ENCODE data around the gene ASB15.

Gene ASB15

GRCh38 chr7:123663200-123663599 is 61.6 kb downstream of the ASB15 start:
- DNase-seq (ENCODE audit: low read depth in 2 of 2): no peak

DNA sequence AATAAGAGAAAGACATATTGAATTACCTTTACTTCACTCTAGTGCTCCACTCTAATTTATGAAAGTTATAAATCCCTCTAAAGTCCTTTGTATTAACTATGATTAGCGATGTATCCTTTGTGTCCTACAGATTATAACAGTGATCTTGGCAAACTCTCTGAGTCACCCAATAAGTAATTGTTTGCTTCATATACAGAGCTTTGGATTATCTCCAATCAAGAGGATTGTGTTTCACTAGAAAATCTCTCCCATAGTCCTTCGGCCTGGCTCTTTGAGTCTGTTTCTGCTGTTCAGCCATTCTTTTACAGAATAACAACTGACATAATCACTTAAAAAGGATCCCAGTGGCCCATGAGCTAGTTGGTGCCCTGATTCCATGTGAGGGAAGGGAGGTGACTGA is 63.5 kb downstream of the ASB15 start:
- DNase-seq (ENCODE audit: low read depth in 2 of 2): no peak

DNA sequence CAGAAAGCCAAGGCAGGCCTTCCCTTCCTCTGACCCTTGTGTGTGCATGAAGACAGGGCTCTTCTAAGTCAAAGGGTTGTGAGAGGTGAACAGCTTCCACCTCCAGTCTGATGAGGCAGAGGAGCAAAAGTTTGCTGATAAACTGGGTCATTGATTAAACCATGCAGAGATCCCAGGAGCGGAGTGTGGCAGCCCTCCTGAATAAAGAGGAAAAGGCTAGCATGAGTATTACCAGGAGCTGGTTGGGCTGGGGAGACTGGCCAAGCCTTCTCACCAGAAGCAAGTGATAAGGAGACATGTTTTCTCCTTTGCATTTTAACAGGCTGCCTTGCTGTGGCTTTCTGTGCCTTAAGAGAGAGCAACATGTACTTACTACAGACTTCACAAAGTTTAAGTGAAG is 64.3 kb downstream of the ASB15 start:
- DNase-seq (ENCODE audit: low read depth in 2 of 2): no peak

- no peak for DNase-seq (ENCODE audit: low read depth in 2 of 2)
These were observed 64.9 kb downstream of the ASB15 start for GRCh38 chr7:123666492-123666891.

GRCh38 chr7:123669485-123669884 is 67.9 kb downstream of the ASB15 start:
- DNase-seq (ENCODE audit: low read depth in 2 of 2): no peak

DNA sequence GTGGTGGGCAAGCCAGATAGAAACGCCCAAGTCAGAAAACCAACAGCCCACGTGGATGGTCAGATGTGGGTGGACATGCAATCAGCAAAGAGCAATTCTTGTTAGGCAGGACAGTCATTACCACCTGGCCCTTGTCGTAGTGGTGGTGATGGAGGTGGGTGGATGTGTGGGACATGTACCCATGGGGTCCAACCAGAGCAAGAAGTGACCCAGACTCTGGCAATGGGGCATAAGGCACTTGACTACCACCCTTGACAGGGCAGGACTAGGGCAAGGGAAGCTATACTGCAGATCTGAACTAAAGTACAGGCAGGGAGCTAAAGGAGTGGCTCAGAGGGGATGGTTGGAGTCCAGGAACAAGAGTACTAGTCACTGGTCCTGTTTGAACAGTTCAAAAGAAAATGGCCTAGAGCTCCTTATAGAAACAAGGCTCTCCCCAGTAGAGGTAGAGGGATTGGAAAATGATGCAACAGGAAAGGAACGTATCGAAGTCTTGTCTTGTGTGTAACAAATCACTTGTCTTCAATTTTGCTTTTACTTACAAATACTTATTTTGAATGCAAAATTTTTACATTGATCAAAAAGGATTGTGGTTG is 71.6 kb downstream of the ASB15 start:
- no peak for DNase-seq (ENCODE audit: low read depth in 2 of 2)

GRCh38 chr7:123673752-123674398 is 72.3 kb downstream of the ASB15 start:
- DNase-seq (ENCODE audit: low read depth in 2 of 2): no peak

DNA sequence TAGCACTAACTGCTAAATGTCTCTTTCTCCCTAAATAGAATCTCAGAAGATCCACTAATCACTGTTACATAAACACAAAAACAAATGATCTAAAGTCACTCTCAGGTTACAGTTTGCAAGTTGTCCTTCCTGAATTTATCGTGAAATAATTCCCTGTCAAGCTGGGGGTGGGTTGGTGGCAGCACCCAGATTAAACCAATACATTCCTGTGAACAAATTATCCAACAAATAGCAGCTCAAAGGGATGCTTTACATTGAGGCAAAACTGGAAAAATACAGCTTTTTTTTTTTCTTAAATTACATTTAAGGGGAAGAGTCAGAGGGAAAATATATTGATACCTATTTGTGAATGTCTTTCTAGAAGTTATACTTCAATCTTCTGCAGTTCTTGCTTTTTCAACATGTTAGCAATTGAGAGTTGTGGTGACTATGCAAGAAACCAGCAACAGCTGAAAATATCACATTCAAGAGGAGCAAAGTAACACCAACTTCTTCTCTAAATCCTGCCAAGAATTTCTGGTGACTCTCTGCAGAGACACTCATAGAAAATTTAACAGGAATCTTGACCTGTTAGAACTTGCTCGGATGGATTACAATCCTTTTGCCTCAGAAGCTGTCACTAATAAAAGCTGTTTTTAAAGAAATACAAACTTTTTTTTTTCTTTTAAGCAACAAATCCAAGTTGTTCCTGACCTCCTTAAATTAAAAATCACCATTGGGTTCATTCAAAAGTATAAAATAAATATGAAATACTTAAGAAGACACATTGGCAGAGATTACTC is 73.0 kb downstream of the ASB15 start:
- no peak for DNase-seq (ENCODE audit: low read depth in 2 of 2)

DNA sequence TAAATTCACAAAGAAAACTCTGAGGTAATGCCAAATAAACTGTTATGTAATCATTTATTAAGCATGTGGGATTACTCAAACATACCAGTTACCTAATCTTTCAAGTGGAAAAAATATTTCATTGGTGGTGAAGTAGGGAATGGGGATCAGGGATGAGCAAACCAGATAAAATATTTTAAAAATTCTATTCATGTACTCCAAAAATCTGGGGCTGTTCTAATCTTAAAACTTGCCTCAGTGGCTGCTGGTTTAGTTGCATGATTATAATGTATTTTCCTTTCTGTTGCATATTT is 73.5 kb downstream of the ASB15 start:
- DNase-seq (ENCODE audit: low read depth in 2 of 2): no peak

DNA sequence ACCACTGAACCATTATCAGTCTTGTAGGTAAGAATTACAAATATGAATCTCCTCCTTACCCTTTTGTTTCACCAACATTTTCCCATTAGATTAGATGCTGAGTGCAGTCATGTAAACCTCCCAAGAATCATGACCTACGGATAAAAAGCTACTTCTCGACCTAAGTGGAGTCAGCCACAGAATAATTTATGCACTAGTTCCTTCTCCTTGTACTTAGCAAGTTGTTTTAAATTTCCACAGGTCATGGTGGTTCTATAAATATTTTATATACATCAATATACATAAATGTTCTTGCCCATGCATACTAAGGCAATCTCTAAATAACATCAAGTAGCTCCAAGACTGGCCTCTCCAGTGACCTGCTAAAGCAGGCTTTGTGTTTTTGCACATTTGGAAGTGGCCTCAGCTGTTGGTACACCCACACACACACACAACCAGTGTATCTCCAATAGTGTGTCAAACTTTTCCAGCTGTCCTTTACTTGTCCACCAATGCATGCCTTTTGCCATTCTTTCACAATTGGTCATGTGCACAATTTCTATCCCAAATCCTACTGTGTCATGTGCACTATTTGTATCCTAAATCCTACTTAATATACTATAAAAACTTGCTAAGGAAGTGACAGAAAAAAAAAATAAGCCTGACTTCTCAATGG is 75.6 kb downstream of the ASB15 start:
- no peak for DNase-seq (ENCODE audit: low read depth in 2 of 2)

DNA sequence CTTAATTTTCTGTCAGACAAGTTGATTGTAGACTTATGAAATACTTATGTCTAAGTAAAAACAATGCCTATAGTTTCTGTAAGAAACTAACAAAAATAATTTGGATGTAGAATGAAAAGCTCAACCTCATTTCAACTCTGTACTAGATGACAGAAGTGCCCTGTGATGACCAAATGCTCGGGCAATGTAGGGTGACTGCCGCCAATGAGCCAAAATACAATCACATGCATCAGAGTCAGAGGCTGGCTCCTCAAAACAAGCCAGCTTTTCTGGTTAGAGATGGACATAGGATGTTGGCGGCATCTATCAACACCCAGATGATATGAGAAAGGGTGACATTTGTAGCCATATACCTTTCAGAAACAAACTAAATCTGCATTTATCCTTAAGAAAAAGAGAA is 78.0 kb downstream of the ASB15 start:
- DNase-seq (ENCODE audit: low read depth in 2 of 2): no peak

GRCh38 chr7:123680580-123680979 is 79.0 kb downstream of the ASB15 start:
- DNase-seq (ENCODE audit: low read depth in 2 of 2): no peak

DNA sequence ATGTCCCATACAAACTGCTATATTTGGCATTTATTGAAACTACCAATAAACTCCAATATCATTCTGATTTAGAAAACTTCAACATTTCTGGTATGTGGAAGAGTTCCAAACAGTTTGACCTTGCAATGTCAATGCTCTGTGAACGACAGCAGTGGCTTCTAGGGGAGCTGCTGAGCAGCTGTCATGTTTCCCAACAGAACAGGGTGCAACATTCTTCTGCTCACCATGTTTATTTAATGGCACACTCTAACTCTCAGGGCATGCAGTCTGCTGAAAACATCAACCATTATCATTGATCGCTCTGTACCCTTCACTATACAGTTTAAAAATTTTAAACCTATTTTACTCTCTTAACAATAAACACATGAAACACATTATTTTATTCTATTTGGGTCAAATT is 79.9 kb downstream of the ASB15 start:
- no peak for DNase-seq (ENCODE audit: low read depth in 2 of 2)

DNA sequence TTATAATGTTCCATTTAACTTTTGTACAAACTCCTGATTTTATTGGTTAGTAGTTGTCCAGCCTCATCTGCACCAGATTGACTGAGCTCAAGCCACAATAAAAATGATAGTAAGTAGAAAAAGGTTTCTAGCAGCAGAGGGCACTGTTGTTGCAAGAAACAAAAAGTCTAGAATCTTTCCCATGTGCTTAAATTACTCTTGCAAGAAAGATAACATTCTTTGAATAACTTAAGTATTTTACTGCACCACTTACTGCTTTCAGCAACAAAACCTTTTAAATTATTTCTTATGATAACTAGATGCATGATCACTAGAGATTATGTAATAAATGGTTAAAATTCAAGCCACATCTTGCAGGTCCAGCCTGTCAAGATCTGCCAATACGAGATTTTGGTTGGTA is 81.1 kb downstream of the ASB15 start:
- no peak for DNase-seq (ENCODE audit: low read depth in 2 of 2)

DNA sequence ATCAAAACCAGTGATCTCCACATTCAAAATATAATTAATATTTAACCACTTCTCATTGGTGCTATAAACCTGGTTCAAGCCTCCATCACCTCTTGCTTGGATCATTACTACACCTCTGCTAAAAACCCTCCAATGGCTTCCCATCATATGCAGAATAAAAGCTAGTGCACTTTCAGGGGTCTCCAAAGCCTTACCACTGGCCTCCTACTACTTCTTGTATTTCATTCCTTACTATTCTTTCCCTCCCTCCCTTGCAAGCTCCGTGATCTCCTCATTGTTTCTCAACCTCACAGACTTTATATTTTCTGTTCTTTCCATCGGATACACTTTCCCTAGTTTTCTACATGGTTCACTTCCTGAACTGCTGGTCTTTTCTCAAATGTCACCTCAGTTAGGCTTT is 85.5 kb downstream of the ASB15 start:
- DNase-seq (ENCODE audit: low read depth in 2 of 2): no peak

- no peak for DNase-seq (ENCODE audit: low read depth in 2 of 2)
These were observed 86.1 kb downstream of the ASB15 start for GRCh38 chr7:123687727-123688126.
